Liver (tissue), 9 donors: ENCODE measurements around the gene DNAJC7. TPM values are rescaled to one million over a fixed set of nuclear protein-coding genes. Genes with fewer than 3 reads are reported as not detected.

Experiments
- DNase-seq: peaks from one replicate; pipeline ENCODE4 v3.0.0-alpha.2; 2017; ENCODE audit warnings: low spot score
- H3K27ac ChIP-seq, 2 donors: one replicate each; pipeline ENCODE4 v1.7.0; 2013; ENCODE audit warnings: inconsistent platforms in 2 of 2, low read length in 2 of 2, control low read depth in 1 of 2, low read depth in 1 of 2, mild to moderate bottlenecking in 1 of 2
- H3K27me3 ChIP-seq, 4 donors: one replicate each; pipeline versions ENCODE4 v1.6.1 to v1.7.0; 2013; ENCODE audit warnings: low read length in 3 of 4, inconsistent platforms in 1 of 4, mild to moderate bottlenecking in 1 of 4, moderate library complexity in 1 of 4; ENCODE audit not compliant: control insufficient read depth in 4 of 4, insufficient read depth in 4 of 4
- H3K36me3 ChIP-seq, 4 donors: one replicate each; pipeline versions ENCODE4 v1.6.1 to v1.7.0; 2013; ENCODE audit warnings: low read length in 3 of 4, mild to moderate bottlenecking in 3 of 4, low read depth in 1 of 4, moderate library complexity in 1 of 4; ENCODE audit not compliant: control insufficient read depth in 4 of 4, insufficient read depth in 3 of 4
- H3K4me1 ChIP-seq, 4 donors: one replicate each; pipeline versions ENCODE4 v1.6.1 to v1.7.0; 2013; ENCODE audit warnings: low read length in 3 of 4, mild to moderate bottlenecking in 3 of 4, moderate library complexity in 1 of 4; ENCODE audit not compliant: control insufficient read depth in 4 of 4, insufficient read depth in 4 of 4
- H3K4me3 ChIP-seq, 3 donors: one replicate each; pipeline versions ENCODE4 v1.6.1 to v1.7.0; 2013; ENCODE audit warnings: low read length in 3 of 3, control low read depth in 1 of 3, low read depth in 1 of 3, mild to moderate bottlenecking in 1 of 3
- H3K9ac ChIP-seq, 2 donors: one replicate each; pipeline ENCODE4 v1.7.0; 2013; ENCODE audit warnings: low read length in 2 of 2, mild to moderate bottlenecking in 2 of 2, moderate library complexity in 2 of 2, control low read depth in 1 of 2, low read depth in 1 of 2
- H3K9me3 ChIP-seq, 4 donors: one replicate each; pipeline versions ENCODE4 v1.6.1 to v1.7.0; 2013; ENCODE audit warnings: low read length in 3 of 4; ENCODE audit not compliant: control insufficient read depth in 4 of 4
- ATF3 ChIP-seq: IDR thresholded peaks from 2 replicates; pipeline ENCODE4 v1.6.1; 2016; ENCODE audit warnings: antibody characterized with exemption
- CTCF ChIP-seq: fragments of 150-350 bp; IDR thresholded peaks from 2 replicates; pipeline ENCODE4 v1.5.1; 2017; ENCODE audit warnings: improper control_type of control experiment, low read depth, low read length; ENCODE audit not compliant: missing input control
- EGR1 ChIP-seq, 2 donors: IDR thresholded peaks; 2 replicates each; pipeline ENCODE4 v1.6.1; 2016 to 2018; ENCODE audit warnings: antibody characterized with exemption in 2 of 2, low read depth in 2 of 2
- FOXA2 ChIP-seq: IDR thresholded peaks from 2 replicates; pipeline ENCODE4 v1.6.1; 2016; ENCODE audit warnings: antibody characterized with exemption
- GABPA ChIP-seq, 2 donors: IDR thresholded peaks in 1 of 2; conservative IDR thresholded peaks in 1 of 2; 2 replicates each; pipeline ENCODE4 v1.6.1; 2016; ENCODE audit warnings: antibody characterized with exemption in 2 of 2, mild to moderate bottlenecking in 1 of 2, moderate library complexity in 1 of 2
- NR2F2 ChIP-seq: IDR thresholded peaks from 2 replicates; pipeline ENCODE4 v1.6.1; 2016; ENCODE audit warnings: antibody characterized with exemption
- RAD21 ChIP-seq, 2 donors: IDR thresholded peaks; 2 replicates each; pipeline ENCODE4 v1.6.1; 2016; ENCODE audit warnings: antibody characterized with exemption in 2 of 2, mild to moderate bottlenecking in 2 of 2
- REST ChIP-seq: IDR thresholded peaks from 2 replicates; pipeline ENCODE4 v1.6.1; 2016; ENCODE audit warnings: antibody characterized with exemption, mild to moderate bottlenecking
- RXRA ChIP-seq, 2 donors: IDR thresholded peaks; 2 replicates each; pipeline ENCODE4 v1.6.1; 2017 to 2018; ENCODE audit warnings: antibody characterized with exemption in 2 of 2, mild to moderate bottlenecking in 1 of 2
- SP1 ChIP-seq: IDR thresholded peaks from 2 replicates; pipeline ENCODE4 v1.6.1; 2018; ENCODE audit warnings: antibody characterized with exemption, mild to moderate bottlenecking
- TAF1 ChIP-seq: conservative IDR thresholded peaks from 2 replicates; pipeline ENCODE4 v1.6.1; 2016; ENCODE audit warnings: antibody characterized with exemption, mild to moderate bottlenecking
- YY1 ChIP-seq: IDR thresholded peaks from 2 replicates; pipeline ENCODE4 v1.6.1; 2016; ENCODE audit warnings: antibody characterized with exemption, mild to moderate bottlenecking
- WGBS: extraction: QIAGEN DNeasy Blood & Tissue Kit; methylation state at CpG from one replicate; pipeline ENCODE4 v1.1.7; 2013; 5-methylcytosine and 5-hydroxymethylcytosine counted together
- polyA plus RNA-seq, 2 donors: library from polyadenylated mRNA; stranded (reverse) in 1 of 2; unstranded in 1 of 2; fragments of 200-250 nt in 1 of 2; fragments of >200 nt in 1 of 2; fragmentation: Nextera tagmentation in 1 of 2; extraction: Ambion mirVana in 1 of 2; gene quantifications; one replicate each; pipeline versions ENCODE4 v1.2.1 to v1.2.3, GENCODE V29; 2013 to 2015
- total RNA-seq, 2 donors: library from RNA; depleted of rRNA; stranded (reverse); fragments of >200 nt; gene quantifications; one replicate each; pipeline ENCODE4 v1.2.3, GENCODE V29; 2014
- donor health status: healthy.
- donor health status: healthy.
- donor health status: healthy.
- donor health status: healthy.
- donor health status: healthy.

The DNAJC7 gene
- total and polyA plus RNA-seq, 4 donors: 28.7 to 33.9 (median 30.6) TPM

GRCh38 chr17:41962768-41963434 is 54.3 kb downstream of the DNAJC7 start:
- DNase-seq: peak; percentile 80

GRCh38 chr17:41962111-41962510 is 55.1 kb downstream of the DNAJC7 start:
- Histone ChIP-seq H3K36me3 (no peaks in the 10 kb centered on the region), H3K9me3 (no peaks in the 10 kb centered on the region), H3K27me3 (no peaks in the 10 kb centered on the region), H3K9ac (no peak overlapping the region), H3K4me3 (no peak overlapping the region), H3K27ac (no peak overlapping the region), H3K4me1 (peaks cover 0 to 20% (median 7%) of the 10 kb centered on the region in 4 donors)
- TF ChIP-seq ATF3 (no peak), EGR1 (IDR thresholded peaks at IDR 0.05; ENCODE audit: low read depth in 2 of 2) (no peak)
- DNase-seq: no peak
- whole genome bisulfite sequencing: 80% methylated on average over 5 of the region's 5 CpGs

More at GRCh38 chr17:41962768-41963434, 54.3 kb downstream of the DNAJC7 start:
- H3K4me3 ChIP-seq: no peak overlapping the region
- no peaks in the 10 kb centered on the region for H3K27me3 ChIP-seq
- no peaks in the 10 kb centered on the region for H3K9me3 ChIP-seq
- WGBS: 23% methylated on average over 9 of the region's 9 CpGs
- TF ChIP-seq RAD21 (IDR thresholded peaks at IDR 0.05) (peak; percentile 88 to 93), REST (no peak), CTCF (peak; percentile 89), NR2F2 (no peak), RXRA (IDR thresholded peaks at IDR 0.05) (no peak)
- H3K4me1 ChIP-seq: peaks cover 0 to 27% (median 13%) of the 10 kb centered on the region in 4 donors
- H3K27ac ChIP-seq: no peak overlapping the region
- H3K36me3 ChIP-seq: no peaks in the 10 kb centered on the region
- H3K9ac ChIP-seq: no peak overlapping the region

- peaks cover 0 to 5% (median 0%) of the 10 kb centered on the region in 4 donors for H3K4me1 ChIP-seq
- H3K27ac ChIP-seq: no peak overlapping the region
- WGBS: 65% methylated on average over 17 of the region's 17 CpGs
- H3K9me3 ChIP-seq: no peaks in the 10 kb centered on the region
- no peak for DNase-seq
- no peak overlapping the region for H3K9ac ChIP-seq
- H3K36me3 ChIP-seq: no peaks in the 10 kb centered on the region
- no peak overlapping the region for H3K4me3 ChIP-seq
- H3K27me3 ChIP-seq: no peaks in the 10 kb centered on the region
- no peak for TF ChIP-seq EGR1 (IDR thresholded peaks at IDR 0.05; ENCODE audit: low read depth in 2 of 2)
- TF ChIP-seq NR2F2: no peak
- no peak for TF ChIP-seq FOXA2
- no peak for TF ChIP-seq RXRA (IDR thresholded peaks at IDR 0.05)
- no peak for TF ChIP-seq TAF1
- no peak for TF ChIP-seq YY1
- TF ChIP-seq GABPA (IDR thresholded peaks at IDR 0.05 in 1 of 2, conservative IDR thresholded peaks at IDR 0.05 in 1 of 2): no peak
- TF ChIP-seq ATF3: no peak
- peak; percentile 61 for TF ChIP-seq CTCF
- TF ChIP-seq REST: no peak
- TF ChIP-seq SP1: no peak
Observed at GRCh38 chr17:41959336-41960095, 57.7 kb downstream of the DNAJC7 start.
